Fibroblast of skin of abdomen (primary cell): ENCODE data around the gene AHCY.
"Not testable (repeated sequence)": the region's sequence is repeated elsewhere in the genome, so short reads cannot be mapped to it uniquely, and the experiment has no call there.

Source experiments
- DNase-seq: peaks from one replicate; pipeline ENCODE4 v3.0.0-alpha.2; 2013

The AHCY gene

DNA sequence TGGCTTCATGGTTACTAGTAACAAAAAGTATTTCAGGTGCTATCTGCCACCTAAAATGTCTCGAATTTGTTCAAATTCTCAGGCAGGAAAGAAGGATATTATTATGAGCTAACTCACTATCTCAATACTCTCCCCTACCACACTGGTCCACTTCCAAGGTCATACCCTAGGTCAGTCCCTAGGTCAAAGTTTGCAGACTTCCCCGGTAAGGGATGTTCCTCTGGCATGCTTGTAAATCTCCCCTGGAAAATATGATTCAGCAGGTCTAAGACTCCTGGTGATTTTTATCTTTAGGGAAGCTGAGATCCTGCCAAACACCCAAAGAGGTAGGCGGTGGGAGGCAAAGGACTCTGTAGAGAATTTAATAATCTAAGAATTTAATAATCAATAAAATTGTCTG, 6.7 kb downstream of the AHCY start:
- no peak for DNase-seq

DNA sequence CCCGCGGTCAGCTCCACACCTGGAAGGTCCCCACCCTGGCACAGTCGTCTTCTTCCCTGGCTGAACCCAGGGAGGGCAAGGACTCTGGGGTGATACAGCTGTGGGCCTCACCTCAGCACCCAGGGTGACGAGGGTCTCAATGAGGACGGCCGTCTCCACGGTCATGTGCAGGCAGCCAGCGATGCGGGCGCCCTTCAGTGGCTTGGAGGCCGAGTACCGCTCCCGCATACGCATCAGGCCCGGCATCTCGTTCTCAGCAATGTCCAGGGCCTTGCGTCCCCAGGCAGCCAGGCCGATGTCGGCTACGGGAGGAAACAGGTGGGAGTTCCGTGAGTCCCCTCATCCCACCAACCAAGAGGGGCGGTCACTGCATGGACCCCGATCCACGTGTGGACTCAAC, 7.9 kb downstream of the AHCY start:
- DNase-seq: no peak

DNA sequence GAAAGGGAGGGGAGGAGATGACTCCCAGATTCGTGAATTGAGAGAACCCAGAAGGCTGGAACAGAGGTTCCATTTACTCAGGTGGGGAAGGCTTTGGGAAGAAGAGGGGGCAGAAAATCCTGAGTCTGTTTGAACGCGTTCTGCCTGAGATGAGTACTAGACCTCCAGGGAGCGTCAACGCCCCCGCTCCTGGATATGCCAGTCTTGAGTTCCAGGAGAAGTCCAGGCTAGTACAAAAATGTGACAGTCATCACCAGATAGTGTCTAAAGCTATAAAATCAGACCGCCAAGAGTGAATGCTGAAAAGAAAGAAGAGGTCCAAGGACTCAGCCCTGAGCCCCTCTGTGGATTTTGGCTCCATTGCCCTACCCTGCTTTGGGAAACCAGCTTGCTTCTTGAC, 8.6 kb downstream of the AHCY start:
- DNase-seq: no peak

DNA sequence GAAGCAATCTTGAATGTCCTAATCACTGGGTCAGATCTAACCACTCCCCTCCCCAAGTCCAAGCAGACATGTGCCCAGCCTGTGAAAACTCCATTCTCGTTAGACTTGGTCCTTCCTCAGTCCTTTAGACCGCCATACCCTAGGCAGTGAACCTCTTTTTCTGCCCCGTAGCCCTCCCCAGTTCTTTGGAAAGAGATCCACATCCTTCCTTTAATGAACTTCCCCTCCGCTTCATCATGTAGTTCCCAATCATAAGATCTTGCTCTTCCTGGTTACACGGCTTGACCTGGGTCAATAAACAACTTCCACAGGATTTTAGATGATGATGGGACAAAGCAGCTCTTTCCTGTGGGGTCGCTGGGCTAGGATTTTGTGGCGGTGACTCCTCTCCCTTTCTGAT, 9.6 kb downstream of the AHCY start:
- DNase-seq: no peak

DNA sequence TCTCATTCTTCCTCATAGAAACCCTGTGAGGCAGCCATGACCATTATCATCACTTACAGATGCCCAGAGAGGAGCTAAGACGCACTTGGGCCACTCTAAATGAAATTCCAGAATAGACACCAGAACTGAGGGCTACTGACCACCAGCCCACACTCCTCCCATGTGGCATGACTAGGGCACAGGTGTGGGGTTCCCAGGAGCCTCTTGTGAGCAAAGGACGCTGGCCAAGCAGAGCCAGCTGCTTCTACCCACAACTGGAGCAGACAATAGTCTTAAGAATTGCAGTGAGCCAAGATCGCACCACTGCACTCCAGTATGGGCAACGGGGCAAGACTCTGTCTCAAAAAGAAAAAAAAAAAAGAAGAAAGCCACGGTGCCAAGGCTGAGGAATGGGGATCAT, 10.0 kb downstream of the AHCY start:
- DNase-seq: no peak

DNA sequence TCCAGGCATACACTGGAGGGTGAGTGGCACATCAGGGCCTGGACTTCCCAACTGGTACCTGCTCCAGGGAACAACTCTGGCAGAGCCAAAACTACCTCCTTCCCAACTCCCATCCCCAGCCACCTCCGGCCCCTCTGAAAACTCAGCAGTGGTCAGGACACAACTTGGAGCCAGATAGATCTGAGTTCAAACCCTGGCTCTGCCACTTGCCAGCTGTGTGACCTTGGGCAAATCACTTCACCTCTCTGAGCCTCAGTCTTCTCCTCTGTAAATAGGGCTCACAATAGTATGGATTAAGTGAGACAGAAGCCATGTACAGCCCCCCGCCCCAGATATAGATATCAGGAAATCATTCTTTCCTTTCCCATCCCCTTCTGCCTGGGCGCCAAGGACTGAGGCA, 10.7 kb downstream of the AHCY start:
- no peak for DNase-seq

DNA sequence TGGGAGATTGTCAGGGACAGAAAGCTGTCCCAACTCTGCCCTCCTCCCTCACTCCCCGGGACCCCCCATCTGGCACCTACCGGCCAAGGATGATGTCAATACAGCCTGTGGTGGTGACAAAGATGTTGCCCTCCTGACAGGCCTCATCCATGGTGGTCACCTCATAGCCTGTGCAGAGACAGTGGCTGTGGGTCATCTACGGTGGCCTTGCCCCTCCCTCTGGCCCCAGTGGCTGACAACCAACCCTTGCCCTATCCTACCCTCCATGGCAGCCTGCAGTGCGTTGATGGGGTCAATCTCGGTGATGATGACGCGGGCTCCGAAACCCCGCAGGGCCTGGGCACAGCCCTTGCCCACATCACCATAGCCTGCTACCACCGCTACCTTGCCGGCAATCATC, 12.7 kb downstream of the AHCY start:
- DNase-seq: no peak

DNA sequence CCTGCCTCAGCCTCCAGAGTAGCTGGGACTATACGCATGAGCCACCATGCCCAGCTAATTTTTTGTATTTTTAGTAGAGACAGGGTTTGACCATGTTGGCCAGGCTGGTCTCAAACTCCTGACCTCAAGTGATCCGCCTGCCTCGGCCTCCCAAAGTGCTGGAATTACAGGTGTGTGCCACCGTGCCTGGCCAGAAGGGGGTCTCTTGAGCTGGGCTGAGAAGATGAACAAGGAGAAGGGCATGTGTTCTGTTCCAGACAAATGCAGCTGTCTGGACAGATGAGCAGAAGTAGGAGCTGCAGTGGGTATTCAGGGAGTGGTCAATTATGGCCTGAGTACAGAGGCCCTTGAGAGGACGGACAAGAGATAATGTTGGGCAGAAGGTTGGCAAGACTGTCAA, 15.7 kb downstream of the AHCY start:
- not testable (repeated sequence) for DNase-seq

DNA sequence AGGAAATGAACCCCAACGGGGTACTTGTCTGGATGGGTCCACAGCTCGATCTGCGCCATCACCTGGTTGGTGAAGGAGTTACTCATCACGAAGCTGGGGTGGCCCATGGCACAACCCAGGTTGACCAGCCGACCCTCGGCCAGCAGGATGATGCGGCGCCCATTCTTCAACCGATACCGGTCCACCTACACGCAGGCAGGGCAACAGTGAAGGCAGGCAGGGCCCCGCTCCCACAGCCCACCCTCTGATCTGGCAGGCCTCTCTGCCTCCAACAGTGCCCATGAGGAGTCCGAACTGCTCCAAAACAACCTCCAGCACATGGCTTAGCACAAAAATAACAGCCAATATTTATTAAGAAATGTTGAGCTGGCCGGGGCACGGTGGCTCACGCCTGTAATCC, 17.7 kb downstream of the AHCY start:
- no peak for DNase-seq

DNA sequence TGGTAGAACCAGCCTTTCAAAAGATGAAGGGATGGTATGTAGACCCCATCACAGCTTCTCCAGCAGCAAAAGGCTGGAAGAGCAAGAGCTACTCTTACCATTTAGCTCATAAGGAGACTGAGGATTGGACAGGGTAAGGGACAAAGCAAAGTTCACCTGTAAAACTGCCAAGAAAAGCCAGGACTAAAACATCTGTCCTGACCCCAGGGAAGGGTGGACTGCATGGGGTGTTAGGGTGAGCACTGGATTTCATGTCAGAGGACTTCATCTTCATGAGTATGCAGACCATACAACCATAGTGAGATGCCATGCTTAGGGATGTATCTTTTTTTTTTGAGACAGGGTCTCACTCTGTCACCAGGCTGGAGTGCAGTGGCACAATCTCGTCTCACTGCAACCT, 19.3 kb downstream of the AHCY start:
- DNase-seq: no peak

DNA sequence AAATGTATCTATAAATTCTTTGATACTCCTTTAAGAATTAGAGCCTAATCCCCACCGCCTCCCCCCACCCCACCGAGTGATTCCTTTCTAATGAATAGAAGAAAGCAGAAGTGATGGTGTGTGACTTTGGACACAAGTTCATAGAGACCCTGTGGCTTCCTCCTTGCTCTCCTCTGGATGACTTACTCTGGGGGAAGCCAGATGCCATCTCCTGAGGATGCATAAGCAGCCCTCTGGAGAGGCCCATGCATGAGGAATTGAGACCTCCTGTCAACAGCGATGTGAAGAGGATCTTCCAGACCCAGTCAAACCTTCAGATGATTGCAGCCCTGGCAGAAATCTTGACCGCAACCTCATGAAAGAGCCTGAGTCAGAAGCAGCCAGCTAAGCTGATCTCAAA, 21.1 kb downstream of the AHCY start:
- no peak for DNase-seq

DNA sequence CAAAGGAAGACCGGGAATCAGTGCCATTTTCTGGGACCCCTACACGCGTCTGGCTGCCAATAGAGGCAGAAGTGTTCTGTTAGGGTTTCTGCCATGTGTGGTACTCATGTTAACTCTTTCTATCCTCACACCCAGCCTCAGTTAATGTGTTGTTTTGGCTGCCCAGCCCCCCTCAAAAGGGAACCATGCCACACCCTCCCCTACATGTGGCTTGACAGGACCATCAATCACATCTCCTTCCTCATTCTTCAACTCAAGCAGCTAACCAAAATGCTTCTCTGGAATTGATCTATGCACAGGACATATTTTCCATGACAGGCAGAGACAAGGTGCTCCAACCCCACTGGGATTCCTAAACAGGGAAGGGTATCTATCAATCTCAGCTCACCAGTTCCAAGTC, 22.0 kb downstream of the AHCY start:
- no peak for DNase-seq

DNA sequence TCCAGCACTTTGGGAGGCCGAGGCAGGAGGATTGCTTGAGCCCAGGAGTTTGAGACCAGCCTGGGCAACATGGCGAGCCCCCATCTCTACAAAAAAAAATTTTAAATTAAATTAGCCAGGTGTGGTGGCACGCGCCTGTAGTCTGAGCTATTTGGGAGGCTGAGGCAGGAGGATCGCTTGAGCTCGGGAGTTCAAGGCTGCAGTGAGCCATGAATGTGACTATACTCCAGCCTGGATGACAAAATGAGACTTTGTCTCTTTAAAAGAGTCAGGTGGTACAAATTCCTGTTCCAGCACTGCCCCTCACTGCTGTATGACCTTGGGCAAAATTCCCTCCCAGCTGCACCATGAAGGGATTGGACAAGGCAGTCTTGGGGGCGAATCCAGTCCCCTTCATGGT, 28.5 kb downstream of the AHCY start:
- DNase-seq: no peak

DNA sequence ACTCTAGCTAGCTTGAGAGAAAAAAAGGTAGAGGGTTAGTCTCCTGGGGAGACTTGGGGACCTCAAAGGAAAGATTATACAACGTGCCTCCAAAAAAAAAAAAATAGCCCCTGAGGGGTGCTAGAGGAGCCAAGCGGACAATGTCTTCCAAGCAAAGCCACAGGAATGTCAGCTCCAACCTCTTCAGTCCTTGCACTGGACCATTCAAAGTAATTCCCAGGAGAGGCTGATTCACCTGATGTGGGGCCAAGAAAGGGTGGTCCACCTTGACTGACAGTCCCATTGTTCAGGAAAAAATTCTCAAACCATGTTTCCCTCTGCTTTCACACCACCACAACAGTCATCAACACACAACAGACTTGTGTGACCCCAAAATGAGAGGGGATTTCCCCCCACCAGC, 31.2 kb downstream of the AHCY start:
- peak; percentile 70 for DNase-seq

DNA sequence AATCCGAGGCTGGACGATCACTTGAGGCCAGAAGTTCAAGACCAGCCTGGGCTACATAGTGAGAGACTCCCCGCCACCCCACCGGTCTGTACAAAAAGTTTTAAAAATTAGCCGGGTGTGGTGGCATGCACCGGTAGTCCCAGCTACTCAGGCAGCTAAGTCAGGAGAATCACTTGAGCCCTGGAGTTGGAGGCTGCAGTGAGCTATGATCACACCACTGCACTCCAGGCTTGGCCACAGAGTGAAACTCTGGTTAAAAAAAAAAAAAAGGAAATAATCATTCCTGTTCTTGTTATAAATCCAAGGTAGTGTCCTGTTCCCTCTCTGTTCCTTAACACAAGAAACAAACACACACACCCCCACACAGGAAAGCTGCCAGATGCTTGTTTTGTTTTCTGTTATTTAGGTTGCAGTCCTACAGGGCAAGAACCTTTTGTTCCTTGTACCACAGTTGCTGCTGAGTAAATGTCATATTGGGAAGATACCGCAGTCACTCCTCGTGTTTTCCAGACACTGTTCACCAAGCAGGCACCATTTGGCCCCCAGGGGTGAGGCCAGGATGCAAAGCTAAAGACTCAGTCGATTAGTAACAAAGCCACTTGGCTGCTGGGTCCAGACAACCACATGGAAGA, 33.0 kb downstream of the AHCY start:
- DNase-seq: no peak

DNA sequence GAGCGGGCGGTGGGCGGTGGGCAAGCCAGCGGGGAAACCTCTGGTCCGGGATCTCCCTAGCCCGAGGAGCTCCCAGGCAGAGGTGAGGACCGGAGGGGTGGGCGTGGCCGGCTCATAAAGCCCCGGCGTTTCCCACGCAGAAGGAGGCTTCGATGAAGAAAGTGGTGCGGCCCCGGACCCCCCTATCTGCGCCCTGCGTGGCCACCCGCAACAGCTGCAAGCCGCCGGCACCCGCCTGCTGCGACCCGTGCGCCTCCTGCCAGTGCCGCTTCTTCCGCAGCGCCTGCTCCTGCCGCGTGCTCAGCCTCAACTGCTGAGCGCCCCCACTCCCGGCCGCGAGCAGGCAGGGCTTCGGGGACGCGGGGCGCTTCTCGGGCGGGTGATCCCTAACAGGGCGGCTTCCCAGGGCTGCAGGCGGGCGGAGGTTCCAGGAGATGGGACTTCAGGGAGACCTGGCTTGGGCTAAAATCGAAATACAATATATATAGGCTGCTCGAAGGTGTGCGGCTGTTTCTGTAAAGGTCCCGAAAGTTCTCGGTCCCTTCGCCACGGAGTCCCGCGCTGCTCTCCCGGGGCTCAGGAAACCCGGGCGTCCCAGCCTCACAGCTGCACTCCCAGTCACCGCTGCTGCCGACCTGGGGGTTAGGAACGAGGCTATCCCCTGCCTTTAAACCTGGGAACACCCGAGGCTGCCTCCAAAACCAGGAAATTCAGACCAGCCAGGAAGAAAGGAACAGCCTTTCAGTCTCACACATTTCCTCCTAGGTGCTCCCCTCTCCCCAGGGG, 34.1 kb downstream of the AHCY start:
- peak; percentile 18 for DNase-seq

DNA sequence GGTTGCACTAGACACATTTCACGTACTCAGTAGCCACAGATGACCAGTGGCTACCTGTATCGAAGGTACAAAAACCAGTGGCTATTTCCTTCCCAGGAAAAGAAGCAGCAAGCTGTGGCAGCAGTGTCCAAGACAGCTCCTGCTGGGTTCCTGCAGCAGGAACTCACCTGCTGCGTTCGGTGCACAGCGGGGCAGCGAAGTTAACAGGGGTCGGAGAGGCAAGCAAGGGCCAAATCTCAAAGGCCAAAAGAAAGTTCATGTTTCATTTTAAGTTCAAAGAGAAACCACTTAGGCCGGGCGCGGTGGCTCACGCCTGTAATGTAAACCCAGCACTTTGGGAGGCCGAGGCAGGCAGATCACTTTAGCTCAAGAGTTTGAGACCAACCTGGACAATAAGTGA, 35.0 kb downstream of the AHCY start:
- DNase-seq: no peak

DNA sequence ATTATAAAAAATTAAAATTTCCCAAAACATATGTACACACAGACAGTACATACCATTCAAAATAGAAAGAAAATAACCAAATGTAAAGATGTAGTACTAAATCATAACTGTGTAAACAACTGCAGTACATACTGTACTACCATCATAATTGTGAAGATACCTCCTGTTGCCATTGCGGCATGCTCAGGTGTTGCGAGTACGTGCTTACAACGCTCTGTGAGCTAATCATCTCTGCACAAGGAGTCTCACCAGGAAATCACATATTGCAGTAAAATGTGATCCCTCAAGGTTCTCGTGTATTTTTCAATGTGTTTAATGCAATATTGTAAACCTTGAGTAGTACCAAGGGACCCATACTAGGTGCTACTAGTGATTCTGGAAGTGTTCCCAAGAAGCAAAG, 39.0 kb downstream of the AHCY start:
- no peak for DNase-seq

DNA sequence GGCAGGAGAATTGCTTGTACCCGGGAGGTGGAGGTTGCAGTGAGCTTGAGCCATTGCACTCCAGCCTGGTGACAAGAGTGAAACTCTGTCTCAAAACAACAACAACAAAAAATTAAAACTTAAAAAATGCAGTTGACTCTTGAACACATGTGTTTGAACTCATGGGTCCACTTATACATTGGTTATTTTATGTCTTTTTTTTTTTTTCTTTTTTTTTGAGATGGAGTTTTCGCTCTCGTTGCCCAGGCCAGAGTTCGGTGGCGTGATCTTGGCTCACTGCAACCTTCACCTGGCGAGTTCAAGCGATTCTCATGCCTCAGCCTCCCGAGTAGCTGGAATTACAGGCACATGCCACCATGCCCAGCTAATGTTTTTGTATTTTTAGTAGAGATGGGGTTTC, 39.7 kb downstream of the AHCY start:
- DNase-seq: not testable (repeated sequence)

DNA sequence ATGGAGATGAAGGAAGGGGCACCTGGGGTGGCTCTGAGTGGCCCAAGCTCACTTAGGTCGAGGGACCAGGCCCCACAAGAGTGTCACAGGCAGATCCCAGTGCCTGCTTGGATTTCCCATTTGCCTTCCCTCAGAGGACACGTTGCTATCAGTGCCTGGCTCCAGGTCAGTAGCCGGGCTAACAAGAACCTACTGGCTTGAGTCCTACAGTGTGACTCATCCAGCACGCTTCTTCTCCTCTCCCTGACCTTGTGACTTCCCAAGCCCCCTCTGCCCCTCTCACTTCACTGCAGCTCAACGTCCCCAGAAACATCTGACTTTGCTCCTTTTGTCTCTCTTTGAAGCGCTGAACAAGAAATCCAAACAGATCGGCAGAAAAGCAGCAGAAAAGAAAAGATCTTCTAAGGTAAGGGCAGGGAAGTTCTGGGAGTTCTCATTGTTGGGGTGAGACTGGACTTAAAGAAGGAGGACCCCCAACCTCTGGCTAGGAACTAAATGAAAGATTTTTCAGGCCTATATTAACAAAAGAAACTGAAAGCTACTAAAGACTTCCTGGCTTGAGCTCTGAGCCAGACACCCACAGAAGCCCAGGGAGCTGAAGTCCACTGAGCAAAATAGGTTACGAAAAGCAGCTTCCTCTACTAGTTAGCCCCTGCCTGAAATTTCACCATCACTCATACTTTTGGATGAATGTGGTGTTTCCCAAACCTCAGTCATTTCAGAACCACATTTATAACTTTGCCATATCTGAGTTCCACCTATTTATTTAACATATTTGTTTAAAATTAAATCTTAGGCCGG, 40.5 kb downstream of the AHCY start:
- DNase-seq: peak; percentile 28

DNA sequence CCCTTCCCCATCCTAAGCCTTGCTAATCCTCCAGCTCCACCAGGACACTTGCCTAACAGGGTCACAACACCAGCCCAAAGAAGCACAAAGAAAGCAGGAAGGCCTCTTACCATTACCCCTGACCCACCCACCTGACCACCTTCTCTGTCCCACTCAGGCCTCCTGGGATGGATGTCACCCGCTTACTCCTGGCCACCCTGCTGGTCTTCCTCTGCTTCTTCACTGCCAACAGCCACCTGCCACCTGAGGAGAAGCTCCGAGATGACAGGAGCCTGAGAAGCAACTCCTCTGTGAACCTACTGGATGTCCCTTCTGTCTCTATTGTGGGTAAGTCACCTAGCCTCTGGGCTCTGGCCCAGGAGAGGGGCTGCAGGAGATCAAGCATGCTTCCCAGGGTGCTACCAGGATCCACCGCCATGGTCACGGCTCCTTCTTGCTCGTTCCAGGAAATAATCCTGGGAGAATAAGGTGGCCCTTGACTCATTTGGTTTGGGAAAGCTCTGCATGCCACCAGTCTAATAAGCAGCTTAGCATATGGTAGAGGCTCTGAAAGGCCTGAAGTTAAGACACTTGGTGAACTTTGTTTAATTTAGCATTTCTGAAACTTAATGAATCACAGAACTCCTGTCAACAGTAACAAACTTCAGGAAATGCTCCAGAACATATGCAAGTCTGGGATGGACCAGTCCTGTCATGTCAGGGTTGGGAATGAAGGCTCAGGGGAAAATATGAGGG, 42.8 kb downstream of the AHCY start:
- DNase-seq: peak; percentile 44

DNA sequence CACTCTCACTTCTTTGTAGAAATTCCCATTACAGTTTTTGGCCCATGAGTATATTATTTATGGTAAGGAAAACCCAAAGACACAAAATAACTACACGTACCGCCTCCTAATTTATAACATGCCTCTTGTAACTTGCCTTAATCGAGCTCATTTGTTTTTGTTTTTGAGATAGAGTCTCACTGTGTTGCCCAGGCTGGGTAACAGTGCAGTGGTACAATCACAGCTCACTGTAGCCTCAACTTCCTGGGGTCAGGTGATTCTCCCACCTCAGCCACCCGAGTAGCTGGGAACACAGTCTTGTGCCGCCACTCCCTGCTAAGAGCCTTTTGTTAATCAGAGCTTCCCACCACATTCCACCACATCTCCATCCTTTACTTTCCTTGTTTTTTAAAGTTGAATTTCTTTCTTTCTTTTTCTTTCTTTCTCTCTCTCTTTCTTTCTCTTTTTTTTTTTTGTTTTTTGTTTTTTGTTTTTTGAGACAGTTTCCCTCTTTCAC, 46.5 kb downstream of the AHCY start:
- DNase-seq: no peak

DNA sequence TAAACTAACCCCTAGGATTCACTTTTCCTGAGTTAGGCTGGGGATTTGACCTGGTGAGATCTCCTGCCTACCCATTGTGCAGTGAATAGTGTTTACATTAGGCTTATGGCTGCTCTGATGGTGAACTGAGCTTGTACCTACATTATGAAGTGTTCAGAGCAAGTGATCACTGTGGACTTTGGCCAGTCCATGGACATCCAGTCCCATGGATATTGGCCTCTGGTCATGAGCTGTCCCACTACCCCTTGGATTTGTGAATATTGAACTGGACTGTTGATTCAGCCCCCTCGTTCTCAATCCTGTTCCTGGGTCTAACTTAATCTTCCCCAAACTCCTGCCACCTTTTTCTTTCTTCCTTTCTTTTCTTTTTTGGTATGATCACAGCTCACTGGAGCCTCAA, 48.2 kb downstream of the AHCY start:
- DNase-seq: no peak
